ENCODE measurements around the gene RIPOR2. TPM values are rescaled to one million over a fixed set of nuclear protein-coding genes. Genes with fewer than 3 reads are reported as not detected.

Gene RIPOR2
- total and polyA plus RNA-seq, 4 donors: 1.6 to 10.9 (median 3.7) TPM

- no peak overlapping the region for H3K27ac ChIP-seq (ENCODE audit: low read depth in 1 of 2, low read length in 2 of 2)
- H3K4me3 ChIP-seq (ENCODE audit: low read depth in 1 of 3, low read length in 3 of 3): no peak overlapping the region
- DNase-seq (ENCODE audit: low spot score): peak; percentile 43
- H3K9me3 ChIP-seq (ENCODE audit: control insufficient read depth in 4 of 4, low read length in 3 of 4): no peaks in the 10 kb centered on the region
- H3K9ac ChIP-seq (ENCODE audit: low read depth in 1 of 2, low read length in 2 of 2): no peak overlapping the region
- 34% methylated on average over 19 of the region's 19 CpGs for WGBS
- peaks cover 0 to 7% (median 0%) of the 10 kb centered on the region in 4 donors for H3K4me1 ChIP-seq (ENCODE audit: control insufficient read depth in 4 of 4, insufficient read depth in 4 of 4, low read length in 3 of 4)
- no peak for TF ChIP-seq ZBTB33 (IDR thresholded peaks at IDR 0.05)
- no peak for TF ChIP-seq REST (IDR thresholded peaks at IDR 0.05)
- no peak for TF ChIP-seq GABPA (IDR thresholded peaks at IDR 0.05 in 1 of 2, conservative IDR thresholded peaks at IDR 0.05 in 1 of 2)
- peak; percentile 59 for TF ChIP-seq MAX (IDR thresholded peaks at IDR 0.05)
- TF ChIP-seq JUND (IDR thresholded peaks at IDR 0.05): no peak
- no peak for TF ChIP-seq NR2F2 (IDR thresholded peaks at IDR 0.05)
- no peak for TF ChIP-seq SP1 (IDR thresholded peaks at IDR 0.05)
- TF ChIP-seq RXRA (IDR thresholded peaks at IDR 0.05): no peak
- no peak for TF ChIP-seq EGR1 (IDR thresholded peaks at IDR 0.05; ENCODE audit: low read depth in 2 of 2)
- no peak for TF ChIP-seq HNF4A (conservative IDR thresholded peaks at IDR 0.05)
- TF ChIP-seq FOXA2 (IDR thresholded peaks at IDR 0.05): no peak
- peak; percentile 95 for TF ChIP-seq CTCF (IDR thresholded peaks at IDR 0.05; ENCODE audit: low read depth, low read length, missing input control)
- TF ChIP-seq ATF3 (IDR thresholded peaks at IDR 0.05): no peak
- peak; percentile 95 to 97 for TF ChIP-seq RAD21 (IDR thresholded peaks at IDR 0.05)
- H3K27me3 ChIP-seq (ENCODE audit: control insufficient read depth in 4 of 4, insufficient read depth in 4 of 4, low read length in 3 of 4): no peaks in the 10 kb centered on the region
- no peaks in the 10 kb centered on the region for H3K36me3 ChIP-seq (ENCODE audit: control insufficient read depth in 4 of 4, insufficient read depth in 3 of 4, low read depth in 1 of 4, low read length in 3 of 4)
Measured at GRCh38 chr6:24855395-24856245, 80.1 kb downstream of the RIPOR2 start.

Data from liver (tissue), 9 donors.